Effector memory CD8-positive, alpha-beta T cell (primary cell): ENCODE results near the gene KCNJ18.
"Not testable (repeated sequence)": the region's sequence is repeated elsewhere in the genome, so short reads cannot be mapped to it uniquely, and the experiment has no call there.

Experiments used
- ATAC-seq: fragments of 150-1000 bp; cut with Tn5 transposase; replicated peaks from 2 replicates; pipeline ENCODE4 v1.10.0; 2021; ENCODE audit warnings: mild to moderate bottlenecking, moderate library complexity
- DNase-seq, 3 experiments: peaks; one replicate each; pipeline ENCODE4 v3.0.0; 2021
- H3K27ac Mint-ChIP-seq, 2 donors: one replicate each; pipeline ENCODE4 v1.8.0; 2022; ENCODE audit warnings: mild to moderate bottlenecking in 2 of 2, mixed read lengths in 2 of 2, moderate library complexity in 2 of 2
- H3K27me3 Mint-ChIP-seq, 2 donors: one replicate each; pipeline ENCODE4 v1.8.0; 2022; ENCODE audit warnings: mixed read lengths in 2 of 2
- H3K36me3 Mint-ChIP-seq: one replicate; pipeline ENCODE4 v1.8.0; 2022; ENCODE audit warnings: mild to moderate bottlenecking, moderate library complexity, mixed read lengths; ENCODE audit not compliant: insufficient read depth
- H3K4me1 Mint-ChIP-seq, 2 donors: one replicate each; pipeline ENCODE4 v1.8.0; 2022; ENCODE audit warnings: low read depth in 2 of 2, mixed read lengths in 2 of 2
- H3K4me3 Mint-ChIP-seq, 2 donors: one replicate each; pipeline ENCODE4 v1.8.0; 2022; ENCODE audit warnings: mild to moderate bottlenecking in 2 of 2, mixed read lengths in 2 of 2, moderate library complexity in 2 of 2
- H3K9me3 Mint-ChIP-seq, 2 donors: one replicate each; pipeline ENCODE4 v1.8.0; 2022; ENCODE audit warnings: mixed read lengths in 2 of 2

Gene KCNJ18

DNA sequence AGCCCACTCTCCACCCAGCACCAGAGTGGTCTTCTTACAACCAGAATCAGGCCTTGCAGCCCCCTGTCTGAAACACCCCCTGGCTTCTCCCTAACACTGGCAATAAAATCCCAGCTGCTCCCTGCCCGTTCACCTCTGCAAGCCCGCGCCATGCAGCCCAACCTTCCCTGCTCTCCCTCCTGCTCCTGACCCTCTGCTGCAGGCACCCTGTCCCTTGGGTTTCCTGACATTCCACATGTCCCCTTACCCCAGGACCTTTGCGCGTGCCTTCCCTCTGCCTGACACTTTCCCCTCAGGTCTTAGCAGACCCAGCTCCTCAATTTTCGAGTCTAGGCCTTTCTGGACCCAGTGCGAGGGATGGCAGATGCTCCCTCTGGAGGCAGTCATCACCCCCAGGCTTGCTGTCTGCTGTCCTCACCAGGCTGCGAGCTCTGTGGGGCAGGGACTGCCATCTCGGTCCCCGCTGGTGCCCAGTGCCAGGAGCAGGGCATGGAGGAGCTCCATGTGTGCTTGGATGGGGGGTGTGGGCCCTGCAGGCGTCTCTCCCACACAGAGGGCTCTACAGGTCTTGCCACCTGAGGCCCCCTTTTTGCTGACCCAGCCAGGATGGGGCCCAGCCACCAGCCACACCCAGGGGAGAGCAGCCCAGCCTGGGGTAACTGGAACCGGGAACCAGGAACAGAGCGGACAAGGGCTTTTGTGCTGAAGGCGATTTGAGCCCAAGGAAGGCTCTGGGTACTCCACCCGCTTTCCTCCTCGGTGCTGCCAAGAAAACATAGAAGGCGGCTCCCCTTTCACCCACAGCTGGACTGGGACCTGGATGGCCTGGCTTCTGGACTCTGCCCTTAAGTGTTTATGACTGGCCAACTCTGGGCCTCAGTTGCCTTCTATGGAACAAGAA lies 15.6 kb downstream of the KCNJ18 start:
- not testable (repeated sequence) for H3K36me3 Mint-ChIP-seq, DNase-seq, H3K9me3 Mint-ChIP-seq, H3K27me3 Mint-ChIP-seq, ATAC-seq, H3K4me3 Mint-ChIP-seq, H3K27ac Mint-ChIP-seq, H3K4me1 Mint-ChIP-seq

DNA sequence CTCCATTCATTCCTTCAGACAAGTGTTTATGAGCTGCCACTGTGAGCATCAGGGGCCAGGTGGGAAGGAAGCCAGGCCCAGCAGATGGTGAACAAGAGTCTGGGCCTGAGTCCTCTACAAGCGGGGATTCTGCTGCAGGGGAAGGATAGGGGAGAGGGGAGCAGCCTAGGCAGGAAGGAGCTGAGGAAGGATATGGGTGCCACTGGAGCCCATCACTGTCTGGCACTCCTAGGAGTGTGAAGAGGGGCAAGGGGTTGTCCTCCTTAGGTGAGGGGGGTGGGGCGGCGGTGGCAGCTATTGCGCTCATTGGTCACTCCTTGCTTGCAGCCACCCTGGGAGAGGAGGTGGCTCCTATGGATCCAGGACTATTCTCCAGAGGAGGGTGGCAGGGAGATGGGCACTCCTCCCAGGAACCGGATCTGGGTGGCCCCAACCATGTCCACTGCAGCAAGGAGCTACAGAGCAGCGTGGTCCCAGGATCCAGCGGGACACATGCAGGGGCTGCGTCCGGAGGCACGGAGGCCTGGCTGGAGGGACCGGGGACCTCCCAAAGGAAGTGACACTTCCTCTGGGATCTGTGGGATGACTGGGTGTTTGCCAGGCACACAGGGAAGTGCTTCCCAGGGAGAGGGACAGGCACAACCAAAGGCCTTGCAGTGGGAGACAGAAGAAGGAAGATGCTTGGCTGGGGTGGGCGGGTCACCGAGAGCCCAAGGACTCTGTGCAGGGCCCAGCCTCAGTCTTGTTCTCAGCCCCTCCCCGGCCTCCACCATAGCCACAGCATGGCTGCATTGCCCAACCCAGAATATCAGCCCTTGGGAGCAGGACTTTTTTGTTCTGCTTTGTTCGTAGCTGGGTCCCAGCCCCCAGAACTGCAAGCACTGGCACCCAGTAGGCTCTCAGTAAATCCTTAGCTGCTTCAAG lies 16.6 kb downstream of the KCNJ18 start:
- H3K36me3 Mint-ChIP-seq, H3K27ac Mint-ChIP-seq, H3K9me3 Mint-ChIP-seq, H3K27me3 Mint-ChIP-seq, ATAC-seq, H3K4me1 Mint-ChIP-seq, DNase-seq, H3K4me3 Mint-ChIP-seq: not testable (repeated sequence)

DNA sequence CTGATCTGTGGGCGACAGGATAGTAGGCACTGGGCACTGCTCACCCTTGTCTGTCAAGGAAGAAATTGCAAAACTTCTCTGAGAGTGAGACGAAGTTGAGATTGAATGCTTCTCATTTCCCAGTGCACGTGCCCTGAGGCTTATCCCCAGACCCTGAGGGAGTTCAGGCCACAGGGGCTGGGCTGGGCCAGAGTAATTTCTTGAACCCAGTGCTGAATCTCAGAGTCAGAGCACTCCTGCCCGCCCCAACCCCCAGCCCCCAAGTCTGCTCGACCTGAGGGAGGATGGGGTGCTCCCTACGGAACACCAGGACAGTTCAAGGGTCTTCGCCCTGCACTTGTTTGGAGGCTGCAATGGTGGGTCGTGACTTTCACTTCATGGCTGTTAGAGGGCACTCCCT lies 17.7 kb downstream of the KCNJ18 start:
- ATAC-seq, H3K4me1 Mint-ChIP-seq, H3K27ac Mint-ChIP-seq: not testable (repeated sequence)

DNA sequence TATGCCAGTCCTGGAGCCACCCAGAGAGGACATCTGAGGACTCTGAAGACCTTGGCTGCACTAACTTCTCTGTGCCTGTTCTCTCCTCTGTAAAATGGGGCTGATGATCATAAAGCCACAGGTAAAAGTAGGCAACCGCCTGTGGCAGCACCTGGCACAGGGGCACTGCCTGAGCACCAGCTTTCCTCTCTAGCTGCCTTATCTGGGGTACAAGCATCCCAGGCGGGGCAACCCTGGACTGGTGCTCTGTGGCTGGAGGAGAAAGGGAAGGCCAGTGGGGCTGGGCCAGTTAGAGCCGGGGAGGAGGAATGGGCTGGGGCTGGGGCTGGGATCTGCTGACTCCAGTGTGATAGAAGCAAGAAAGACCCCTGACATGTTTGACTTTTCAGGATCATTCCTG lies 18.2 kb downstream of the KCNJ18 start:
- not testable (repeated sequence) for H3K27ac Mint-ChIP-seq, H3K4me1 Mint-ChIP-seq, ATAC-seq, H3K4me3 Mint-ChIP-seq, H3K27me3 Mint-ChIP-seq, H3K36me3 Mint-ChIP-seq, DNase-seq, H3K9me3 Mint-ChIP-seq

More for the DNA sequence above, 17.7 kb downstream of the KCNJ18 start:
- H3K27me3 Mint-ChIP-seq, H3K4me3 Mint-ChIP-seq, H3K36me3 Mint-ChIP-seq, H3K9me3 Mint-ChIP-seq, DNase-seq: not testable (repeated sequence)

DNA sequence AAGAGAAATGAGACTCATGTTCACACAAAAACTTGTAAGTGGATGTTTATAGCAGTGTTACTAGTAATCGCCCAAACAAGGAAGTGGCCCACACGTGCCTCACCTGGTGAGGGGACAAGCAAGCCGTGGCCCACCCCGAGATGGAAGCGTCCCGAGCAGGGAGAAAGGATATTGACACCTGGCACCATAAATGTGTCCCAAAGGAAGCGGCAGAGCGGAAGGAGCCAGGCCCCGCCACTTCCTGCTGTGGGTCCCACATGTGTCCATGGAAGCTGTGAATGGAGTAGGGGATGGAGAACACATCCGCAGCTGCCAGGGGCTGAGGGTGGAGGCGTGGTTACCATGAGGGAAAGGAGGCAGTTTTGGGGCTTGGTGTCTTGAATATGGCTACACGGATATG lies 18.9 kb downstream of the KCNJ18 start:
- Mint-ChIP-seq H3K9me3 (no peaks in the 10 kb centered on the region), H3K27ac (no peak overlapping the region), H3K4me1 (no peaks in the 10 kb centered on the region), H3K36me3 (no peaks in the 10 kb centered on the region), H3K4me3 (no peak overlapping the region), H3K27me3 (no peaks in the 10 kb centered on the region)
- DNase-seq: no peak
- ATAC-seq: no peak

DNA sequence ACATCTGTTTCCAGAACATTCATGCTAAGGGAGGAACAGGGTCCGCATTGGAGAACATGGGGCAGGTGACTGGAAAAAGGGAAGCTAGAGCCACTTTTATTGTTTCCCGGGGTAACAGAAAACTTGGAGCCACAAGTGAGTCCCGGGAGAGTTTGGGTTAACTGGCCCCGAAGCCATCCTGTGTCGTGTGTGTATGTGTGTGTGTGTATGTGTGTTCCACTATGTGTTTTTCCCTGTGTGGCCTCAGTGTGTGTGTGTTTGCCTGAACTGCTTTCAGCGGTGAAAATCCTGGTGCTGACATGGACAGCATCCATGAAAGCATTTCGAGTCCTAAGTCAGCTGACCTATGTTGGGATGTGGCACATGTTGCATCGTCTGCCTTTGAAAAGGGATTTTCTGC lies 20.7 kb downstream of the KCNJ18 start:
- not testable (repeated sequence) for H3K9me3 Mint-ChIP-seq, H3K36me3 Mint-ChIP-seq, DNase-seq, H3K4me3 Mint-ChIP-seq, H3K27ac Mint-ChIP-seq, H3K27me3 Mint-ChIP-seq, ATAC-seq, H3K4me1 Mint-ChIP-seq

DNA sequence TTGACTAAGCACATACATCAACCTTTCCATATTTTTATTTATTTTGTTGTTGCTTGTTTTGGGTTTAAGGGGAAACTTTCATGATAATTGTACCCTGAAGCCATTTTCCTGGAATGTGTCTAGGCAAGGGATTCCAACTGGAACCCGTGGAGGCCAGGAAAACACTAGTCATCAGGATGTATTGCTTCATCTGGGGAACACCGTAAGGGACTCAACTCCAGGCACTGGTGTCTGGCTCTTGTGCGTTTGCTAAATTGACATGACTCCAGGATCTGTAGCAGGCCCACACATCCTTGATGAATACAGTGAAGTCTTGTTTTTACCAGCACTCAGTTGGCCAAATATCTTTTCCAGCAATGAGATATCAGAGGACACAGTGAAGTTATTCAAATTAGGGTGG lies 21.3 kb downstream of the KCNJ18 start:
- H3K27me3 Mint-ChIP-seq, ATAC-seq, H3K27ac Mint-ChIP-seq, DNase-seq, H3K36me3 Mint-ChIP-seq, H3K4me1 Mint-ChIP-seq, H3K9me3 Mint-ChIP-seq, H3K4me3 Mint-ChIP-seq: not testable (repeated sequence)

DNA sequence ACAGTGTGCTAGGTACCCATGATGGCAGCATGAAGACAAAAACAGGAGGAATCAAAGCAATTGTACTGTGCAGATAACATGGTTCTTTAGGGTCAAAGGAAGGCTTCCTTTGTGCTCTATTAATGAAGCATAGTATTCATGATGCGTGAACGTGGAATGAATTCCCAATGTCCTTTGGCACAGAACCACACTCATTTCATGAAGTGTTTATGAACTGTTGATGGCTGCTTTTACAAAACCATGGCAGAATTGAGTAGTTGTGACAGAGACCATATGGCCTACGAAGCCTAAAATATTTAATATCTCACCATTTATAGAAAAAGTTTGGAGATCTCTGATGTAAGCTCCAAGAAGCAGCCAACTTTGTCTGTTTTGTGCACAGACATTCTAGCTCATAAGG lies 22.4 kb downstream of the KCNJ18 start:
- H3K9me3 Mint-ChIP-seq, H3K36me3 Mint-ChIP-seq, ATAC-seq, H3K4me1 Mint-ChIP-seq, H3K4me3 Mint-ChIP-seq, H3K27me3 Mint-ChIP-seq, H3K27ac Mint-ChIP-seq, DNase-seq: not testable (repeated sequence)

DNA sequence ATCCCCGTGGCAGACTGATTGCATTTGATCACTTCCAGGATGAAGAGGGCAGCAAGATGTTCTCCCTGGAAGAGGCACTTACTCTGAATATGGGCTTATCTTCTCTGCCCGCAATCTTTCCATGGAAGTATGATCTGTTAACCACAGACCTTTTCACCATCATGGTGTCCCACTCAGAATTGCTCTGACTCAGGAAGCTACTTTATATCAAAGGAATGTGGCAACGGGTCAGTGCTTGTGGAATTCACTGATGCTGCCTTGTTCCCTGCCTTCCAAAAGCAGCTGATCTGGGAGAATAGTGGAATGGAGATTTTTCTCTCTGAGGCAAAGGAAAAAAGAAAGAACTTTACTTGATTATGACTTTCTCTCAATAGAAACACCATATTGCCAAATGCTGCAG lies 23.6 kb downstream of the KCNJ18 start:
- ATAC-seq: not testable (repeated sequence)

DNA sequence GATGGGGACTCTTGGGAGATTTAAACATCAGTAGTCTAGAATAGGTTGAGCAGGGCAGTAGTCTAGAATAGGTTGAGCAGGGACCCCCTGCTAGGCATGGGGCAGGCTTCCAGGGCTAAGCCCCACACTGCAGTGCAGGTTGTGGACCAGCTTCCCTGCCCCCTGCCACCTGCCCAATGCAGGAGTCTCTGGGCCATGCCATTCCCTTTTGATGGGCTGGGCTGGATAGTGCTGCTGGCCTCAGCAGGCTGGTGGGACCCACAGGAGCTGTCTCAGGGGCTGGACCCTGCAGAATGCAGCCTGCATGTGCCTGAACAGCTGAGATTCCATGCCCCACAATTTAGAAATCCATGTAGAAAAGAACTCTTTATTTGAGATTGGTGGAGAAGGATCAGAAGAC lies 26.6 kb downstream of the KCNJ18 start:
- not testable (repeated sequence) for H3K9me3 Mint-ChIP-seq, H3K36me3 Mint-ChIP-seq, H3K4me1 Mint-ChIP-seq, ATAC-seq, H3K4me3 Mint-ChIP-seq, DNase-seq, H3K27ac Mint-ChIP-seq
- H3K27me3 Mint-ChIP-seq: peaks cover 0 to 19% of the 10 kb centered on the region in 2 donors

More for the DNA sequence above, 23.6 kb downstream of the KCNJ18 start:
- not testable (repeated sequence) for H3K9me3 Mint-ChIP-seq, H3K27ac Mint-ChIP-seq, H3K4me1 Mint-ChIP-seq, H3K4me3 Mint-ChIP-seq, DNase-seq, H3K36me3 Mint-ChIP-seq
- peaks cover 0 to 19% of the 10 kb centered on the region in 2 donors for H3K27me3 Mint-ChIP-seq

DNA sequence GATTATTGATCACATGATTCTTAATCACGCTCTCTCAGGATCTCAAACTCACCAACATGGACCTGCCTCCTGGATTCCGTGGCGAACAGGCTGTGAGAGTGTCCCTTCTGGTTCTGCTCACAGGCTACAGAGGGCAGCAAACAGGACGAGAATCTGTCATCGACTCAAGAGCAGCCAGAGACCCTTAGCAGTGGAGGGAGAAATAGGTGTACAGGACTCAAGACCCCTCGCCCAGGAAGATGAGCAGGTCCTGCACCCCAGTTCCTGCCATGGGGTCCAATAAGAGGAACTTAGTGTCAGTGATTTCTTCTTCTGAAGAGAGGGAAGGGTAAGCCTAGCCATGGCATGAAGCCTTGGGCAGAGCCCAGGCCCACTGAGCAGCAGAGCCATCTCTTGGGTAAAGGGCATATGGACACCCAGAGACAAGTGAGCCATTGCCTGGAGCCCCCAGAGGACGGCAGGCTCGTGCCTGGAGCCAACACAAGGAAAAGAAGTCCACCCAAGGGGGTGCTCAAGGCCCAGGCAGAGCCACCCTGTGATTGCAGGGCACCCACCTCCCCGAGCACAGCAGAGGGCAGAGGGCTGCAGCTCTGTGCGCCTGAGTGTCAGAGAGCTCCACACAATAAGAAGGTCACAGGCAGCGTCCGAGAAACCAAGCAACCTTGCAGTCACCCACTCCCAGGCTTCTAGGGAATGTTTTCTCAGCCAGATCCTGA lies 27.3 kb downstream of the KCNJ18 start:
- H3K4me3 Mint-ChIP-seq, H3K27ac Mint-ChIP-seq, H3K9me3 Mint-ChIP-seq, DNase-seq, ATAC-seq, H3K4me1 Mint-ChIP-seq, H3K36me3 Mint-ChIP-seq: not testable (repeated sequence)
- H3K27me3 Mint-ChIP-seq: peaks cover 0 to 19% of the 10 kb centered on the region in 2 donors

DNA sequence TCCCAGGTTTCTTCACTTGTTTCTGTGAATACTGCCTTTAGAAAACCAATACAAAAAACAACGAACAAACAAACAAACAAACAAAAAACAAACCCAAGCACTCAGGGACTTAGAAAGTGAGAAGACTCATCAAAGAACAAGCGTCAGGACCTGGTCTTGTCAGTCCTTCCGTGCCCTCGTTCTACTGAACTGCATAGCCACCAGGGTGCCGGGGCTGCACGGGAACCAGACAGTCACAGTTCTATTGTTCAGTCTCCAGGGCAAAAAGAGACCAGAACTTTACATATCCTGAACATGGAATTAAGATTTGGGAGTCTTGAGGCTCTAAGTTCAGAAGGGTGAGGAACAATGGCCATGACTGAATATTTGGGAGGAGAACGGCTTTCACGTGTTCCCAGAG lies 28.2 kb downstream of the KCNJ18 start:
- H3K27ac Mint-ChIP-seq, H3K36me3 Mint-ChIP-seq, ATAC-seq: not testable (repeated sequence)

DNA sequence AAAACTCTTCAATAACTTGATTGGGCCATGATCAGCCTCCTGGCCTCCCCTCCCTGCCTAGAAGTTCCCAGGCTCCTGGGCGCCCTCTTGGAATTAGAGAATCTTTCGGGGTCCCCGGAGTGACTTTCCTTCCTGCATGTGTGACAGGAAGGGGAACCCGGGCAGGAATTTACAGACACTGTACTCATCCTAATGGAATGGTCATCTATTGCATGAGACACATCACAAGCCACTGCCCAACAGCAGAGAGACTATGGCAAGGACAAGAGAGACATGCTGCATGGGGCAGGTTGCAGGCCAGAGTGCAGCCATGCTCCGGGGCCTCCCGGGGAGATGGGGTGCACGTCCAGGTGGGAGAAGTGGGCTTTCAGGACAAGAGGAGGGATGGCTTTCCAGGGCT lies 29.9 kb downstream of the KCNJ18 start:
- peaks cover 0 to 19% of the 10 kb centered on the region in 2 donors for H3K27me3 Mint-ChIP-seq
- H3K27ac Mint-ChIP-seq, H3K9me3 Mint-ChIP-seq, ATAC-seq, H3K4me3 Mint-ChIP-seq, DNase-seq, H3K36me3 Mint-ChIP-seq, H3K4me1 Mint-ChIP-seq: not testable (repeated sequence)

More for the DNA sequence above, 28.2 kb downstream of the KCNJ18 start:
- H3K9me3 Mint-ChIP-seq, H3K4me3 Mint-ChIP-seq, H3K4me1 Mint-ChIP-seq, DNase-seq: not testable (repeated sequence)
- peaks cover 0 to 19% of the 10 kb centered on the region in 2 donors for H3K27me3 Mint-ChIP-seq
